Measurements from ENCODE around the gene SGF29. TPM values are rescaled to one million over a fixed set of nuclear protein-coding genes. Genes with fewer than 3 reads are reported as not detected.

The SGF29 gene
- total RNA-seq, 1 donor from 2014 or later, result 10.6 TPM

GRCh38 chr16:28537964-28538732, 15.6 kb upstream of the SGF29 start:
- H3K4me3 Mint-ChIP-seq (ENCODE audit: unreplicated experiment), result peak overlapping the region; percentile 74

GRCh38 chr16:28538733-28539596, 14.8 kb upstream of the SGF29 start, which contains the start of gene NUPR1:
Gene NUPR1, minus strand, starts transcription at chr16:28538974. Its CDS starts 67 bp downstream, at chr16:28538907.
- Histone ChIP-seq H3K27ac (ENCODE audit: low read depth, low read length) (no peak within 1 kb of the TSS), H3K27me3 (ENCODE audit: insufficient read depth, low read length) (no peaks in the 10 kb centered on the region), H3K4me3 (ENCODE audit: insufficient read depth, low read depth, low read length) (no peak within 1 kb of the TSS), H3K79me2 (ENCODE audit: insufficient read depth, low read length) (peaks cover 4% of the 10 kb centered on the region), H3K4me2 (ENCODE audit: low read length) (peak within 1 kb of the TSS; percentile 70), H3K9me3 (ENCODE audit: insufficient read depth, low read depth, low read length) (no peaks in the 10 kb centered on the region), H2AFZ (ENCODE audit: low read depth, low read length) (peak within 1 kb of the TSS; percentile 62), H4K20me1 (ENCODE audit: insufficient read depth, low read length) (no peaks in the 10 kb centered on the region), H3K4me1 (ENCODE audit: insufficient read depth, low read length) (no peaks in the 10 kb centered on the region), H3K36me3 (ENCODE audit: insufficient read depth, low read length) (no peaks in the 10 kb centered on the region), H3K9ac (ENCODE audit: low read length) (peak within 1 kb of the TSS; percentile 66)
- Mint-ChIP-seq H3K4me3 (ENCODE audit: unreplicated experiment) (peak within 1 kb of the TSS; percentile 74), H3K27me3 (ENCODE audit: low read depth, unreplicated experiment) (peaks cover 10% of the 10 kb centered on the region), H3K36me3 (ENCODE audit: low read depth, unreplicated experiment) (peaks cover 15% of the 10 kb centered on the region), H3K9me3 (ENCODE audit: unreplicated experiment) (peaks cover 5% of the 10 kb centered on the region), H3K4me1 (ENCODE audit: low read depth, unreplicated experiment) (peaks cover 8% of the 10 kb centered on the region), H3K27ac (ENCODE audit: unreplicated experiment) (peak within 1 kb of the TSS; percentile 59)
- FAIRE-seq (no peak), DNase-seq (ENCODE audit: low read depth) (peak; percentile 95)
- TF ChIP-seq CTCF (IDR thresholded peaks at IDR 0.05; ENCODE audit: insufficient read depth, low read depth, low read length), result no peak
- TF ChIP-seq EZH2 (IDR thresholded peaks at IDR 0.05; ENCODE audit: insufficient read depth, low read length), result no peak

More at GRCh38 chr16:28537964-28538732, 15.6 kb upstream of the SGF29 start:
- Mint-ChIP-seq H3K4me1 (ENCODE audit: low read depth, unreplicated experiment) (peaks cover 8% of the 10 kb centered on the region), H3K9me3 (ENCODE audit: unreplicated experiment) (peaks cover 5% of the 10 kb centered on the region), H3K27me3 (ENCODE audit: low read depth, unreplicated experiment) (peaks cover 10% of the 10 kb centered on the region), H3K36me3 (ENCODE audit: low read depth, unreplicated experiment) (peaks cover 17% of the 10 kb centered on the region), H3K27ac (ENCODE audit: unreplicated experiment) (peak overlapping the region; percentile 59)
- Histone ChIP-seq H3K4me1 (ENCODE audit: insufficient read depth, low read length) (no peaks in the 10 kb centered on the region), H3K4me3 (ENCODE audit: insufficient read depth, low read depth, low read length) (no peak overlapping the region), H2AFZ (ENCODE audit: low read depth, low read length) (peak overlapping the region; percentile 62), H3K27me3 (ENCODE audit: insufficient read depth, low read length) (no peaks in the 10 kb centered on the region), H3K4me2 (ENCODE audit: low read length) (peak overlapping the region; percentile 70), H3K36me3 (ENCODE audit: insufficient read depth, low read length) (no peaks in the 10 kb centered on the region), H3K27ac (ENCODE audit: low read depth, low read length) (no peak overlapping the region), H4K20me1 (ENCODE audit: insufficient read depth, low read length) (no peaks in the 10 kb centered on the region), H3K9me3 (ENCODE audit: insufficient read depth, low read depth, low read length) (no peaks in the 10 kb centered on the region), H3K79me2 (ENCODE audit: insufficient read depth, low read length) (peaks cover 4% of the 10 kb centered on the region), H3K9ac (ENCODE audit: low read length) (peak overlapping the region; percentile 66)
- DNase-seq (ENCODE audit: low read depth), result no peak
- no peak for TF ChIP-seq CTCF (IDR thresholded peaks at IDR 0.05; ENCODE audit: insufficient read depth, low read depth, low read length)
- TF ChIP-seq EZH2 (IDR thresholded peaks at IDR 0.05; ENCODE audit: insufficient read depth, low read length), result no peak
- no peak for FAIRE-seq
